KMS-11 (cell line): ENCODE measurements around the gene SEMA4F.

Experiments
- H2AFZ ChIP-seq: fragments of 200-600 bp; sonication (generic); 2 replicates; pipeline ENCODE4 v1.6.1; 2016; ENCODE audit warnings: antibody characterized with exemption, mixed run types, low read depth
- H3K27ac ChIP-seq: fragments of 200-600 bp; sonication (generic); 2 replicates; pipeline ENCODE4 v1.6.1; 2016; ENCODE audit warnings: mild to moderate bottlenecking, mixed run types
- H3K27me3 ChIP-seq: fragments of 200-600 bp; sonication (generic); 2 replicates; pipeline ENCODE4 v1.6.1; 2017; ENCODE audit warnings: mild to moderate bottlenecking, low read depth, mixed run types, moderate library complexity; ENCODE audit not compliant: insufficient read depth
- H3K36me3 ChIP-seq: fragments of 200-600 bp; sonication (generic); 2 replicates; pipeline ENCODE4 v1.6.1; 2017; ENCODE audit warnings: mild to moderate bottlenecking, mixed run types; ENCODE audit not compliant: insufficient read depth
- H3K4me1 ChIP-seq: fragments of 200-600 bp; sonication (generic); 2 replicates; pipeline ENCODE4 v1.6.1; 2016; ENCODE audit warnings: mild to moderate bottlenecking, low read depth, mixed run types; ENCODE audit not compliant: poor library complexity, severe bottlenecking
- H3K4me2 ChIP-seq: fragments of 200-600 bp; sonication (generic); 2 replicates; pipeline ENCODE4 v1.7.0; 2016; ENCODE audit warnings: mild to moderate bottlenecking, mixed run types
- H3K4me3 ChIP-seq: fragments of 200-600 bp; sonication (generic); IDR thresholded peaks from 2 replicates; pipeline ENCODE4 v1.6.1; 2017; ENCODE audit warnings: low read depth, low read length, mixed read lengths; ENCODE audit not compliant: insufficient read depth
- H3K79me2 ChIP-seq: fragments of 200-600 bp; sonication (generic); 2 replicates; pipeline ENCODE4 v1.6.1; 2016; ENCODE audit warnings: low read depth, mixed run types; ENCODE audit not compliant: insufficient read depth
- H3K9ac ChIP-seq: fragments of 200-600 bp; sonication (generic); 2 replicates; pipeline ENCODE4 v1.6.1; 2016; ENCODE audit warnings: mild to moderate bottlenecking, mixed run types
- H4K20me1 ChIP-seq: fragments of 200-600 bp; sonication (generic); 2 replicates; pipeline ENCODE4 v1.6.1; 2016; ENCODE audit warnings: mild to moderate bottlenecking, mixed run types; ENCODE audit not compliant: insufficient read depth
- TF ChIP-seq, protein P1 (sequence below): fragments of 200-600 bp; sonication (generic); conservative IDR thresholded peaks from 2 replicates; pipeline ENCODE4 v1.6.1; 2017; ENCODE audit warnings: low read depth, mild to moderate bottlenecking, antibody characterized with exemption, low read length, moderate library complexity, mixed read lengths

The SEMA4F gene

DNA sequence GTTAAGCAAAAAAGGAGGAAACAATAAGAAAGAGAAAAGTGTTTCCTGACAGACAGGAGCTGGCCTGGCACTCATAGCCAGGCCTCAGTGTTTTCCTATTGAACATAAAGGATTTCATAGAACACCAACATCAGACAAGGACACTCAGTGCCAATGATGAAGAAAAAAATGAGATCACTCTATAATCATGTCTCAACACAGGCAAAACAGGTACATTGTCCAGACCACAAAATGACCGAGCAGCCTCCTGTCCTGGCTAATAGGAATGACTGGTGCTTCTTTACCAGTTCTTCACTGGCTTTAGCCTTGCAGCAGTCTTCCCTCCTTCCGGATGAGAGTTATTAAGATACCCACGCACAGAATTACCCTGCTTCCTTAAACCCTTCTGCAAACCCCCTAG lies 35.6 kb downstream of the SEMA4F start:
- no peak overlapping the region for H3K4me2 ChIP-seq
- no peak overlapping the region for H2AFZ ChIP-seq
- no peaks in the 10 kb centered on the region for H3K27me3 ChIP-seq
- H3K9ac ChIP-seq, result no peak overlapping the region
- no peak overlapping the region for H3K4me3 ChIP-seq
- H3K4me1 ChIP-seq, result no peaks in the 10 kb centered on the region
- H3K79me2 ChIP-seq, result no peaks in the 10 kb centered on the region
- H4K20me1 ChIP-seq, result no peaks in the 10 kb centered on the region
- H3K27ac ChIP-seq, result no peak overlapping the region
- H3K36me3 ChIP-seq, result no peaks in the 10 kb centered on the region
- TF ChIP-seq, protein P1, sequence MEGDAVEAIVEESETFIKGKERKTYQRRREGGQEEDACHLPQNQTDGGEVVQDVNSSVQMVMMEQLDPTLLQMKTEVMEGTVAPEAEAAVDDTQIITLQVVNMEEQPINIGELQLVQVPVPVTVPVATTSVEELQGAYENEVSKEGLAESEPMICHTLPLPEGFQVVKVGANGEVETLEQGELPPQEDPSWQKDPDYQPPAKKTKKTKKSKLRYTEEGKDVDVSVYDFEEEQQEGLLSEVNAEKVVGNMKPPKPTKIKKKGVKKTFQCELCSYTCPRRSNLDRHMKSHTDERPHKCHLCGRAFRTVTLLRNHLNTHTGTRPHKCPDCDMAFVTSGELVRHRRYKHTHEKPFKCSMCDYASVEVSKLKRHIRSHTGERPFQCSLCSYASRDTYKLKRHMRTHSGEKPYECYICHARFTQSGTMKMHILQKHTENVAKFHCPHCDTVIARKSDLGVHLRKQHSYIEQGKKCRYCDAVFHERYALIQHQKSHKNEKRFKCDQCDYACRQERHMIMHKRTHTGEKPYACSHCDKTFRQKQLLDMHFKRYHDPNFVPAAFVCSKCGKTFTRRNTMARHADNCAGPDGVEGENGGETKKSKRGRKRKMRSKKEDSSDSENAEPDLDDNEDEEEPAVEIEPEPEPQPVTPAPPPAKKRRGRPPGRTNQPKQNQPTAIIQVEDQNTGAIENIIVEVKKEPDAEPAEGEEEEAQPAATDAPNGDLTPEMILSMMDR, result no peak

DNA sequence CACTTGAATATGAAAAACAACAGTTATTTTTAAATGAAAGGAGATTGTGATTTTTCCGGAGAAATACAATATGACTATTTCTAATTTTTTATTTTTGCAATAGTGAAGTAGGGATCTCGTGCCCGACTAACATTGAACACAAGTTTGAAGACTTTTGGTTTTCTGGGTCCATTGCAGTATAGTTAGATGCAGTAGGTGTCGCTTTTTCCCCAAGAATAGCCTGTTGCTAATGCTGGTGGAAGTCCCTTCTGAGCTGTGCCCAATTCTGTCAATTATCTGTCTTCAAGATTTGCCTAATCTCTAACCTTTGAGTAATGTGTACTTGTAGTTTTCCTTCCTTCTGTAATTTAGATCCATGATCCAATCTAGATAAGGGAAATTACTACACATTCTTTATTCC lies 36.5 kb downstream of the SEMA4F start:
- TF ChIP-seq, protein P1, result peak; percentile 81
- no peak overlapping the region for H3K4me3 ChIP-seq
- H3K4me2 ChIP-seq, result no peak overlapping the region
- H3K27ac ChIP-seq, result no peak overlapping the region
- H3K79me2 ChIP-seq, result no peaks in the 10 kb centered on the region
- no peak overlapping the region for H3K9ac ChIP-seq
- H3K36me3 ChIP-seq, result no peaks in the 10 kb centered on the region
- H2AFZ ChIP-seq, result no peak overlapping the region
- no peaks in the 10 kb centered on the region for H4K20me1 ChIP-seq
- no peaks in the 10 kb centered on the region for H3K27me3 ChIP-seq
- no peaks in the 10 kb centered on the region for H3K4me1 ChIP-seq

DNA sequence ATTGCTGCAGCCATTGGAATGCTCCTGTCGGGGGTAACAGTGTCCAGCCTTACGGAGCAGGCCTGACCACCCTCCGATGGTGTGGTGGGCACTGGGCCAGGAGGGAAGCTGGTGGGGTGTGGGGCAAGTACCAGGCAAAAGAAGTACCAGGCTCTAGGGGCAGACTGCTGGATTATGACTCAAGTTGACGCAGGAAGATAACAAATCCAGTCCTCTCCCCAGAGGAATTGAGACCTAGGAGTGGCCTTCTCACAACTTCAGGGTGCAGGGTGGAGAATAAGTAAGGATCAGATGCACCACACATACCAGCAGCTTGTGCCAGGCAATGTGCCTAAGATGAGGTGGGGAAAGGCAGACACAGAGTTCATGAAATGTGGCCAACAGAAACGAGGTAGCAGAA lies 37.9 kb downstream of the SEMA4F start:
- H3K9ac ChIP-seq, result no peak overlapping the region
- H3K36me3 ChIP-seq, result no peaks in the 10 kb centered on the region
- no peak overlapping the region for H2AFZ ChIP-seq
- H3K4me2 ChIP-seq, result no peak overlapping the region
- TF ChIP-seq, protein P1, result no peak
- H3K79me2 ChIP-seq, result no peaks in the 10 kb centered on the region
- H3K4me1 ChIP-seq, result no peaks in the 10 kb centered on the region
- no peak overlapping the region for H3K27ac ChIP-seq
- no peaks in the 10 kb centered on the region for H3K27me3 ChIP-seq
- H3K4me3 ChIP-seq, result no peak overlapping the region
- H4K20me1 ChIP-seq, result no peaks in the 10 kb centered on the region

DNA sequence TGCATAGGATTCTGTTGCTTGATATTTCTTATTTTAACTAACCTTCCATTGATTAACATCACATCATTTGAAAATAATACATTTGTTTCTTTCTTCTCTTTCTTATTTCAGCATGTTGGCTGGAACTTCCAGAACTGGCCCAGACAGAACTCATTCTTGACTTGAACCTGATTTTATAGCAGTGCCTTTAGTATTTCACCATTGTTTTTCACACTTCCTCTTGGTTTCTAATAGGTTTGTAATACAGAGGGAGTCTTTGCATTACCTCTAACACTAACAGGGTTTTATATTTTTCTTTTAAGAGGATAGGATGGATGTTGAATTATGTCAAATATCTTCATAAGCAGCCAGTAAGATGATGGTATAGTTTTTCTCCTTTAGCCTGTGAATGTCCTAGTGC lies 39.2 kb downstream of the SEMA4F start:
- no peak overlapping the region for H3K4me3 ChIP-seq
- H3K9ac ChIP-seq, result no peak overlapping the region
- no peak overlapping the region for H2AFZ ChIP-seq
- H3K4me2 ChIP-seq, result no peak overlapping the region
- TF ChIP-seq, protein P1, result no peak
- no peaks in the 10 kb centered on the region for H3K79me2 ChIP-seq
- no peaks in the 10 kb centered on the region for H3K4me1 ChIP-seq
- H4K20me1 ChIP-seq, result no peaks in the 10 kb centered on the region
- no peak overlapping the region for H3K27ac ChIP-seq
- no peaks in the 10 kb centered on the region for H3K36me3 ChIP-seq
- no peaks in the 10 kb centered on the region for H3K27me3 ChIP-seq
